HCT116 (cell line): ENCODE results near the gene TRAPPC14. TPM values are rescaled to one million over a fixed set of nuclear protein-coding genes. Genes with fewer than 3 reads are reported as not detected.

ENCODE experiments used
- ATAC-seq: fragments of 200-7000 bp; cut with Tn5 transposase; 2 replicates; pipeline ENCODE4 v1.9.1; 2020; ENCODE audit warnings: mild to moderate bottlenecking, moderate library complexity
- BruUV-seq: library from RNA; stranded (reverse); fragments of 400-500 nt; replicated peaks from 2 replicates; lab custom pipeline; 2021; lab: Mats Ljungman, UMichigan
- CTCF ChIA-PET: fragments of 300-600 bp; sonication (Branson Sonifier 250); formaldehyde crosslinking; loops from one replicate; lab custom pipeline; 2021; ENCODE audit warnings: antibody characterized with exemption; lab: Charles Lee
- POLR2A ChIA-PET: fragments of 300-600, 350-600 bp; sonication (Branson Sonifier 250); formaldehyde crosslinking; loops from one replicate; lab custom pipeline; 2021; ENCODE audit warnings: antibody characterized with exemption; lab: Charles Lee
- RAD21 ChIA-PET, 2 experiments: fragments of 300-600 bp; sonication (Branson Sonifier 250); formaldehyde crosslinking; loops; one replicate each; lab custom pipeline; 2023; ENCODE audit warnings: low total read pairs in 2 of 2; ENCODE audit not compliant: uncharacterized antibody in 2 of 2, unreplicated experiment in 2 of 2, low non-redundant PET in 1 of 2; lab: Charles Lee
- DNase-seq: peaks from one replicate; pipeline ENCODE4 v3.0.0-alpha.2; 2010; ENCODE audit warnings: low read depth, low spot score
- H2AFZ ChIP-seq: fragments of 200-600 bp; shearing (Covaris generic), sonication (generic); 2 replicates; pipeline ENCODE4 v1.6.1; 2017; ENCODE audit warnings: low read depth, mixed run types, mixed read lengths, antibody characterized with exemption, low read length; ENCODE audit not compliant: poor library complexity, severe bottlenecking
- H3K27ac ChIP-seq: 2 replicates; pipeline ENCODE4 v1.5.1; 2012; ENCODE audit warnings: low read depth, low read length
- H3K27me3 ChIP-seq: fragments of 200-600 bp; sonication (generic); 2 replicates; pipeline ENCODE4 v1.6.1; 2016; ENCODE audit warnings: mixed run types, low read length, mixed read lengths; ENCODE audit not compliant: insufficient read depth
- H3K36me3 ChIP-seq, 2 experiments: fragments of 200-500 bp in 1 of 2; fragments of 200-600 bp in 1 of 2; sonication (Bioruptor generic) in 1 of 2; sonication (generic) in 1 of 2; 2 replicates each; pipeline versions ENCODE4 v1.5.1 to v1.6.1; 2014 to 2016; ENCODE audit warnings: low read length in 2 of 2, inconsistent platforms in 1 of 2, mixed read lengths in 1 of 2, mixed run types in 1 of 2; ENCODE audit not compliant: insufficient read depth in 2 of 2, control insufficient read depth in 1 of 2
- H3K4me1 ChIP-seq, 2 experiments: fragments of 200-600 bp in 1 of 2; sonication (generic) in 1 of 2; 2 replicates each; pipeline versions ENCODE4 v1.5.1 to v1.6.1; 2012 to 2017; ENCODE audit warnings: low read length in 2 of 2, inconsistent platforms in 1 of 2, mild to moderate bottlenecking in 1 of 2, mixed read lengths in 1 of 2, mixed run types in 1 of 2, moderate library complexity in 1 of 2; ENCODE audit not compliant: insufficient read depth in 2 of 2, control insufficient read depth in 1 of 2
- H3K4me2 ChIP-seq: fragments of 200-600 bp; sonication (generic); 2 replicates; pipeline ENCODE4 v1.6.1; 2017; ENCODE audit warnings: mixed run types, low read length, mixed read lengths
- H3K4me3 ChIP-seq, 2 experiments: fragments of 200-600 bp in 1 of 2; sonication (generic) in 1 of 2; replicated peaks in 1 of 2; 2 replicates each; pipeline ENCODE4 v1.5.1; 2011 to 2016; ENCODE audit warnings: low read length in 2 of 2, control low read depth in 1 of 2, low read depth in 1 of 2, mild to moderate bottlenecking in 1 of 2, mixed read lengths in 1 of 2, mixed run types in 1 of 2
- H3K79me2 ChIP-seq: fragments of 200-600 bp; sonication (generic); 2 replicates; pipeline ENCODE4 v1.6.1; 2017; ENCODE audit warnings: mild to moderate bottlenecking, mixed run types, low read length, moderate library complexity, mixed read lengths; ENCODE audit not compliant: insufficient read depth
- H3K9ac ChIP-seq: fragments of 200-600 bp; sonication (generic); 2 replicates; pipeline ENCODE4 v1.6.1; 2016; ENCODE audit warnings: low read length, mixed read lengths
- H3K9me2 ChIP-seq: fragments of 200-600 bp; sonication (generic), shearing (Covaris generic); 2 replicates; pipeline ENCODE4 v1.6.1; 2017; ENCODE audit warnings: mixed run types, mild to moderate bottlenecking, moderate library complexity; ENCODE audit not compliant: insufficient read depth
- H3K9me3 ChIP-seq, 2 experiments: fragments of 200-500 bp in 1 of 2; fragments of 200-600 bp in 1 of 2; sonication (Bioruptor generic) in 1 of 2; sonication (generic) in 1 of 2; 2 replicates each; pipeline ENCODE4 v1.6.1; 2014 to 2017; ENCODE audit warnings: low read length in 2 of 2, mixed read lengths in 2 of 2, inconsistent platforms in 1 of 2, low read depth in 1 of 2, mild to moderate bottlenecking in 1 of 2, mixed run types in 1 of 2, moderate library complexity in 1 of 2; ENCODE audit not compliant: control insufficient read depth in 1 of 2, insufficient read depth in 1 of 2
- H4K20me1 ChIP-seq: fragments of 200-600 bp; sonication (generic), shearing (Covaris generic); 2 replicates; pipeline ENCODE4 v1.6.1; 2017; ENCODE audit warnings: mixed run types, mild to moderate bottlenecking, moderate library complexity; ENCODE audit not compliant: insufficient read depth
- CEBPB ChIP-seq: IDR thresholded peaks from 2 replicates; pipeline ENCODE4 v1.6.1; 2012; ENCODE audit warnings: low read depth
- CTCF ChIP-seq, 3 experiments: fragments of 200-600 bp in 1 of 3; sonication (generic) in 1 of 3; IDR thresholded peaks in 2 of 3; conservative IDR thresholded peaks in 1 of 3; 2 replicates each; pipeline ENCODE4 v1.5.1; 2012 to 2017; ENCODE audit warnings: low read depth in 2 of 3, low read length in 2 of 3, antibody characterized with exemption in 1 of 3, borderline replicate concordance in 1 of 3, control low read depth in 1 of 3, mild to moderate bottlenecking in 1 of 3, mixed read lengths in 1 of 3, mixed run types in 1 of 3, moderate library complexity in 1 of 3; ENCODE audit not compliant: insufficient read depth in 1 of 3
- EZH2 ChIP-seq: fragments of 200-600 bp; sonication (generic); IDR thresholded peaks from 2 replicates; pipeline ENCODE4 v1.6.1; 2017; ENCODE audit warnings: antibody characterized with exemption, mixed run types
- EZH2phosphoT487 ChIP-seq: fragments of 200-600 bp; IDR thresholded peaks from 2 replicates; pipeline ENCODE4 v1.6.1; 2018; ENCODE audit warnings: antibody characterized with exemption, borderline replicate concordance
- JUND ChIP-seq: IDR thresholded peaks from 2 replicates; pipeline ENCODE4 v1.6.1; 2012
- POLR2A ChIP-seq: IDR thresholded peaks from 2 replicates; pipeline ENCODE4 v1.7.0; 2011; ENCODE audit warnings: borderline replicate concordance; ENCODE audit not compliant: insufficient read depth, insufficient read length; ENCODE audit errors: extremely low read depth
- POLR2AphosphoS5 ChIP-seq: IDR thresholded peaks from 2 replicates; pipeline ENCODE4 v1.6.1; 2011; ENCODE audit warnings: mild to moderate bottlenecking, low read depth, low read length, moderate library complexity
- RAD21 ChIP-seq: IDR thresholded peaks from 2 replicates; pipeline ENCODE4 v1.6.1; 2012; ENCODE audit warnings: low read depth, mild to moderate bottlenecking
- SP1 ChIP-seq: IDR thresholded peaks from 2 replicates; pipeline ENCODE4 v1.6.1; 2012; ENCODE audit warnings: low read depth
- YY1 ChIP-seq: IDR thresholded peaks from 2 replicates; pipeline ENCODE4 v1.6.1; 2011; ENCODE audit warnings: low read length, low read depth, moderate library complexity, mild to moderate bottlenecking; ENCODE audit not compliant: insufficient replicate concordance; ENCODE audit errors: extremely low read depth
- ZNF274 ChIP-seq: fragments of 200-500 bp; sonication (Bioruptor generic); IDR thresholded peaks from 2 replicates; pipeline ENCODE4 v1.6.1; 2014; ENCODE audit warnings: mild to moderate bottlenecking, low read depth, low read length, inconsistent platforms
- intact Hi-C: fragments of 100-400 bp; cut with micrococcal nuclease; formaldehyde crosslinking; loops from 2 replicates; pipeline ENCODE4 v1.10.0; 2022
- total RNA-seq: library from RNA; stranded (reverse); gene quantifications from one replicate; pipeline ENCODE4 v1.2.1, GENCODE V29; 2021; ENCODE audit not compliant: unreplicated experiment
- TF ChIP-seq, protein P1 (sequence below): IDR thresholded peaks from 2 replicates; pipeline ENCODE4 v1.6.1; 2012

The TRAPPC14 gene
- total RNA-seq, 1 experiment from 2014 or later, result 23.2 TPM

DNA sequence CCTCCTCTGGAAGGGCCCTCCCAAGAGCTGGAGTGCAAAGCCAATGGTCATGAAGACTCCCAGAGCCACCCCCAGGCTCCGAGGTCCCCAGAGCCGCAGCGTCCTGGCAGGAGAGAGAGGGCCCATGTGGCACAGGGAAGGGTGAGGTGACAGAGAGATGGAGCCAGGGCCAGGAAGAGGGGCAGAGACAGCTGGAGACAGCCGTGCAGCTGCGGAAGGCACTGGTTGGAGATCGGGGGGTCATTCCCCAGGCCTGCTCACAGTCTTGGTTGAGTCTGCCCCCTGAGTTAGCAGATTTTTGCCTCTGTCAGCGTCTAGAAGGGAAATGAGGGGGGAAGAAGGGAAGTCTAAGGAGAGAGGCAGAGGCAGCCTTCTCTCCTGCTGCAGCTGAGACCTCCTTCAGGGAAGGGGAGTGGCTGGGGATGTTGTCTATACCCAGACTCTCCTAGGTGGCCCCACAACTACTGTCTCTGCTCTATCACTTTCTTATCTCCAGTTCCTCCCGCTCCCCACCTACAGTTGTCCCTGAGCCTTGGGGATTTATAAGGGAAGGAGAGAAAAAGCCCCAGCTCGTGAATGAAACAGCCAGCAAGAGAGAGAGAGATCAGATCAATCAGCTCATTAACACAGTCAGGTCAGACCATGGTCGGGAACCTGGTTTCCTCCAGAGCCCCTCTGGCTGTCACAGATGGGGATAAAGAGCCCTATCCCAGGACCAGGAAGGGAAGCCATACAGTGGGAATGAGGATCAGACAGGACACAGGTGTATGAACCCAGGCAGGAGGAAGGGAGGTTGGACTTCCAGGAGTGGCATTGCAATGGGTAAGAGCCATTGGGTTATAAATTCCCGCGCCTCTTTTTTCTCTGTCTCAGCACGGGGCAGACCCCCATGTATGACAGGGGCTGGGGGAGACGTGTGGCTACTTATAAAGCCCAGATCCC, 8.7 kb upstream of the TRAPPC14 start:
- ChIA-PET POLR2A (interaction anchor here (0.8 to 1.7 kb wide), 2 partner anchors 10 to 18 kb away, joined by 3 to 4 read pairs; partner anchors contain the start of genes GPC2, LAMTOR4 and STAG3), RAD21 (no interaction called here), CTCF (no interaction called here)
- Histone ChIP-seq H4K20me1 (no peaks in the 10 kb centered on the region), H3K9ac (no peak overlapping the region), H3K9me2 (no peaks in the 10 kb centered on the region), H3K4me1 (peaks cover 14 to 20% of the 10 kb centered on the region in 2 experiments), H3K79me2 (no peaks in the 10 kb centered on the region), H3K4me2 (no peak overlapping the region), H3K27ac (no peak overlapping the region), H3K9me3 (no peaks in the 10 kb centered on the region), H2AFZ (no peak overlapping the region), H3K27me3 (no peaks in the 10 kb centered on the region), H3K36me3 (no peaks in the 10 kb centered on the region), H3K4me3 (no peak overlapping the region)
- ATAC-seq, result no peak
- DNase-seq, result no peak
- intact Hi-C loops, result no loop called here
- no peak for TF ChIP-seq YY1
- TF ChIP-seq EZH2phosphoT487, result no peak
- no peak for TF ChIP-seq RAD21
- no peak for TF ChIP-seq POLR2AphosphoS5
- no peak for TF ChIP-seq SP1
- no TSS peak for BruUV-seq

- no peak overlapping the region for H3K27ac ChIP-seq
- no peak overlapping the region for H3K4me3 ChIP-seq
- DNase-seq (no peak), ATAC-seq (no peak)
- intact Hi-C loops, result no loop called here
- no peaks in the 10 kb centered on the region for H3K27me3 ChIP-seq
- no peaks in the 10 kb centered on the region for H3K79me2 ChIP-seq
- no peaks in the 10 kb centered on the region for H3K9me2 ChIP-seq
- ChIA-PET RAD21 (no interaction called here), POLR2A (interaction anchor here (0.8 to 1.7 kb wide), 2 partner anchors 11 to 18 kb away, joined by 3 to 4 read pairs; partner anchors contain the start of genes GPC2, LAMTOR4 and STAG3), CTCF (no interaction called here)
- no peaks in the 10 kb centered on the region for H3K9me3 ChIP-seq
- H4K20me1 ChIP-seq, result no peaks in the 10 kb centered on the region
- no peak overlapping the region for H2AFZ ChIP-seq
- H3K36me3 ChIP-seq, result no peaks in the 10 kb centered on the region
- no peak overlapping the region for H3K4me2 ChIP-seq
- no TSS peak for BruUV-seq
- H3K4me1 ChIP-seq, result peaks cover 17 to 20% of the 10 kb centered on the region in 2 experiments
- H3K9ac ChIP-seq, result no peak overlapping the region
- TF ChIP-seq YY1 (no peak), CTCF (IDR thresholded peaks at IDR 0.05 in 2 of 3, conservative IDR thresholded peaks at IDR 0.05 in 1 of 3; ENCODE audit: borderline replicate concordance in 1 of 3, insufficient read depth in 1 of 3, low read depth in 2 of 3, low read length in 2 of 3) (no peak), EZH2 (no peak), JUND (no peak), CEBPB (no peak), ZNF274 (no peak), POLR2A (no peak)
- TF ChIP-seq, protein P1, sequence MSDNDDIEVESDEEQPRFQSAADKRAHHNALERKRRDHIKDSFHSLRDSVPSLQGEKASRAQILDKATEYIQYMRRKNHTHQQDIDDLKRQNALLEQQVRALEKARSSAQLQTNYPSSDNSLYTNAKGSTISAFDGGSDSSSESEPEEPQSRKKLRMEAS, result no peak
These were observed 7.9 kb upstream of the TRAPPC14 start for GRCh38 chr7:100166317-100166940.
